Ishikawa (cell line): ENCODE measurements around the gene TOMM70.

Experiments
- CEBPB ChIP-seq: IDR thresholded peaks from 2 replicates; pipeline ENCODE4 v1.6.1; 2012
- CREB1 ChIP-seq: IDR thresholded peaks from 2 replicates; pipeline ENCODE4 v1.6.1; 2012; ENCODE audit warnings: low read depth
- EGR1 ChIP-seq: IDR thresholded peaks from 2 replicates; pipeline ENCODE4 v1.6.1; 2012
- EP300 ChIP-seq: IDR thresholded peaks from 2 replicates; pipeline ENCODE4 v1.6.1; 2012; ENCODE audit warnings: borderline replicate concordance
- FOXM1 ChIP-seq: IDR thresholded peaks from 2 replicates; pipeline ENCODE4 v1.6.1; 2012; ENCODE audit warnings: low read depth, borderline replicate concordance
- MAX ChIP-seq: IDR thresholded peaks from 2 replicates; pipeline ENCODE4 v1.6.1; 2012
- NFIC ChIP-seq: IDR thresholded peaks from 2 replicates; pipeline ENCODE4 v1.6.1; 2012
- RAD21 ChIP-seq: IDR thresholded peaks from 2 replicates; pipeline ENCODE4 v1.6.1; 2012; ENCODE audit warnings: low read depth
- TAF1 ChIP-seq: IDR thresholded peaks from 2 replicates; pipeline ENCODE4 v1.6.1; 2012; ENCODE audit warnings: low read depth, mild to moderate bottlenecking
- TCF12 ChIP-seq: IDR thresholded peaks from 2 replicates; pipeline ENCODE4 v1.6.1; 2012; ENCODE audit warnings: low read depth
- TEAD4 ChIP-seq: IDR thresholded peaks from 2 replicates; pipeline ENCODE4 v1.6.1; 2012
- YY1 ChIP-seq: IDR thresholded peaks from 2 replicates; pipeline ENCODE4 v1.6.1; 2012; ENCODE audit warnings: low read depth
- ZBTB7A ChIP-seq: IDR thresholded peaks from 2 replicates; pipeline ENCODE4 v1.6.1; 2012; ENCODE audit warnings: low read depth
- TF ChIP-seq, protein P1 (sequence below): IDR thresholded peaks from 2 replicates; pipeline ENCODE4 v1.6.1; 2012
- TF ChIP-seq, protein P2 (sequence below): IDR thresholded peaks from 2 replicates; pipeline ENCODE4 v1.6.1; 2012; ENCODE audit warnings: low read depth, mild to moderate bottlenecking

Gene TOMM70

GRCh38 chr3:100360757-100361496 is 40.0 kb downstream of the TOMM70 start:
- TF ChIP-seq CREB1 (no peak), TAF1 (no peak), EGR1 (no peak), CEBPB (no peak), RAD21 (no peak), MAX (no peak), YY1 (no peak), TCF12 (no peak), FOXM1 (no peak), TEAD4 (no peak), NFIC (no peak), EP300 (no peak)
- TF ChIP-seq, protein P1, sequence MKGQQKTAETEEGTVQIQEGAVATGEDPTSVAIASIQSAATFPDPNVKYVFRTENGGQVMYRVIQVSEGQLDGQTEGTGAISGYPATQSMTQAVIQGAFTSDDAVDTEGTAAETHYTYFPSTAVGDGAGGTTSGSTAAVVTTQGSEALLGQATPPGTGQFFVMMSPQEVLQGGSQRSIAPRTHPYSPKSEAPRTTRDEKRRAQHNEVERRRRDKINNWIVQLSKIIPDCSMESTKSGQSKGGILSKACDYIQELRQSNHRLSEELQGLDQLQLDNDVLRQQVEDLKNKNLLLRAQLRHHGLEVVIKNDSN, result no peak
- TF ChIP-seq, protein P2, sequence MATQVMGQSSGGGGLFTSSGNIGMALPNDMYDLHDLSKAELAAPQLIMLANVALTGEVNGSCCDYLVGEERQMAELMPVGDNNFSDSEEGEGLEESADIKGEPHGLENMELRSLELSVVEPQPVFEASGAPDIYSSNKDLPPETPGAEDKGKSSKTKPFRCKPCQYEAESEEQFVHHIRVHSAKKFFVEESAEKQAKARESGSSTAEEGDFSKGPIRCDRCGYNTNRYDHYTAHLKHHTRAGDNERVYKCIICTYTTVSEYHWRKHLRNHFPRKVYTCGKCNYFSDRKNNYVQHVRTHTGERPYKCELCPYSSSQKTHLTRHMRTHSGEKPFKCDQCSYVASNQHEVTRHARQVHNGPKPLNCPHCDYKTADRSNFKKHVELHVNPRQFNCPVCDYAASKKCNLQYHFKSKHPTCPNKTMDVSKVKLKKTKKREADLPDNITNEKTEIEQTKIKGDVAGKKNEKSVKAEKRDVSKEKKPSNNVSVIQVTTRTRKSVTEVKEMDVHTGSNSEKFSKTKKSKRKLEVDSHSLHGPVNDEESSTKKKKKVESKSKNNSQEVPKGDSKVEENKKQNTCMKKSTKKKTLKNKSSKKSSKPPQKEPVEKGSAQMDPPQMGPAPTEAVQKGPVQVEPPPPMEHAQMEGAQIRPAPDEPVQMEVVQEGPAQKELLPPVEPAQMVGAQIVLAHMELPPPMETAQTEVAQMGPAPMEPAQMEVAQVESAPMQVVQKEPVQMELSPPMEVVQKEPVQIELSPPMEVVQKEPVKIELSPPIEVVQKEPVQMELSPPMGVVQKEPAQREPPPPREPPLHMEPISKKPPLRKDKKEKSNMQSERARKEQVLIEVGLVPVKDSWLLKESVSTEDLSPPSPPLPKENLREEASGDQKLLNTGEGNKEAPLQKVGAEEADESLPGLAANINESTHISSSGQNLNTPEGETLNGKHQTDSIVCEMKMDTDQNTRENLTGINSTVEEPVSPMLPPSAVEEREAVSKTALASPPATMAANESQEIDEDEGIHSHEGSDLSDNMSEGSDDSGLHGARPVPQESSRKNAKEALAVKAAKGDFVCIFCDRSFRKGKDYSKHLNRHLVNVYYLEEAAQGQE, result no peak

DNA sequence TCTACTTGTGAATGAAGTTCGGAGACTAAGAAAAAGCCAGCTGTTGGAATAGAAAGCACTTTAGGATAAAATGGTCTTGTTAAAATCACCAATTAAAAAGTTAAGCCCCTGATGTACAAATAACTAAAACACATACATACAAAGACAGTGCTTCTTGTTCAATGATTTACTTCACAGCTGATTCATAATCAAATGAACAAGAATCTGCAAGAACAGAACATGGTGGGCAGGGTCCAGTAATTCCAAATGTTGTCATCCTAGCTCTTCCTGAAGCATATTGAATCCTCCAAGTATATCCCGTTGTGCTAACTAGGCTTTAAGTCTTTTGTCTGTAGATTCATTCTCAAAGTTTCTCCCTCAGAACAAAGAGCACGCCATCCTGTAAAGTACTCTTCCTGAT is 41.9 kb downstream of the TOMM70 start:
- TF ChIP-seq, protein P1, result no peak
- TF ChIP-seq TEAD4, result no peak
- TF ChIP-seq EP300, result no peak
- no peak for TF ChIP-seq CREB1
- TF ChIP-seq TCF12, result no peak
- TF ChIP-seq, protein P2, result no peak
- no peak for TF ChIP-seq YY1
- no peak for TF ChIP-seq FOXM1
- no peak for TF ChIP-seq TAF1
- no peak for TF ChIP-seq MAX
- no peak for TF ChIP-seq EGR1
- TF ChIP-seq CEBPB, result no peak
- TF ChIP-seq NFIC, result no peak
- TF ChIP-seq RAD21, result no peak
- no peak for TF ChIP-seq ZBTB7A

DNA sequence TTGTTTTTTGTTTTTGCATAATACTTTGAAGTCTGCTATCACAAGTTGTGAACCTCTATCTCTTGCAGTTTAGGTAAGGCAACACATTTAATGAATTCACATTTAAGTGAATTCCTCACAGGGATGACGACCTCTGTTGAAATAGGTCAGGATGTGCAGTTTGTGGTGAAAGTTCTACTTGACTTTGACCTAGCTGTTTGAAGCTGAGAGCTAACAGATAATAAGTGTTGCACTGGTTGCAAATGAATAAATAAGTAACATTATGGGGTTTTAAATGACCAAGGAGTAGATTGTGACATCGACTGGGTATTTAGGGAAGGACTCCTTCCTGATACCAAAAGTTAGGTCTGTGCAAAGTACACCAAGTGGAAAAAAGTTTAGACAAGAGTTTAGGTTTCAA is 42.5 kb downstream of the TOMM70 start:
- no peak for TF ChIP-seq CEBPB
- TF ChIP-seq TCF12, result no peak
- no peak for TF ChIP-seq EGR1
- TF ChIP-seq FOXM1, result no peak
- no peak for TF ChIP-seq YY1
- no peak for TF ChIP-seq RAD21
- TF ChIP-seq NFIC, result no peak
- no peak for TF ChIP-seq TAF1
- TF ChIP-seq, protein P2, result no peak

- TF ChIP-seq FOXM1 (no peak), NFIC (no peak), EP300 (no peak), EGR1 (no peak), TEAD4 (no peak), CEBPB (no peak), MAX (no peak), RAD21 (no peak), TAF1 (no peak), ZBTB7A (no peak), CREB1 (no peak), TCF12 (no peak), YY1 (no peak)
- TF ChIP-seq, protein P2, result no peak
- TF ChIP-seq, protein P1, result no peak
Measured at GRCh38 chr3:100354850-100355249, 46.0 kb downstream of the TOMM70 start.
